IMR-90 (cell line): ENCODE data around the gene FAM20B. TPM values are rescaled to one million over a fixed set of nuclear protein-coding genes. Genes with fewer than 3 reads are reported as not detected.

Experiments used
- ATAC-seq: fragments of 200-7000 bp; cut with Tn5 transposase; 2 replicates; pipeline ENCODE4 v1.9.1; 2020; ENCODE audit warnings: low read depth, mild to moderate bottlenecking, moderate library complexity
- BruUV-seq: library from RNA; stranded (reverse); fragments of 400-500 nt; replicated peaks from 2 replicates; lab custom pipeline; 2021; lab: Mats Ljungman, UMichigan
- CTCF ChIA-PET: fragments of 300-600 bp; formaldehyde crosslinking; extraction: SDS; loops from one replicate; lab custom pipeline; 2021; ENCODE audit warnings: antibody characterized with exemption; lab: Yijun Ruan, JAX
- POLR2A ChIA-PET: fragments of 300-600 bp; sonication (Branson Sonifier 250); formaldehyde crosslinking; loops from one replicate; lab custom pipeline; 2022; ENCODE audit warnings: antibody characterized with exemption; ENCODE audit not compliant: unreplicated experiment; lab: Charles Lee
- DNase-seq: peaks from one replicate; pipeline ENCODE4 v3.0.0; 2013
- H2AFZ ChIP-seq: replicated peaks from 2 replicates; pipeline ENCODE3; 2013; ENCODE audit warnings: low read length, mild to moderate bottlenecking; ENCODE audit not compliant: poor library complexity
- H2AK5ac ChIP-seq: 2 replicates; pipeline ENCODE4 v1.6.1; 2013; ENCODE audit warnings: low read depth, low read length, inconsistent platforms
- H2AK9ac ChIP-seq: replicated peaks from 2 replicates; pipeline ENCODE3; 2013; ENCODE audit warnings: mild to moderate bottlenecking, low read depth, low read length, moderate library complexity; ENCODE audit not compliant: poor library complexity
- H2BK120ac ChIP-seq: 2 replicates; pipeline ENCODE4 v1.6.1; 2013; ENCODE audit warnings: low read depth, low read length, inconsistent platforms
- H2BK15ac ChIP-seq: 3 replicates; pipeline ENCODE4 v1.6.1; 2013; ENCODE audit warnings: low read depth, low read length, inconsistent platforms
- H2BK20ac ChIP-seq: 2 replicates; pipeline ENCODE4 v1.6.1; 2013; ENCODE audit warnings: low read depth, mild to moderate bottlenecking, inconsistent platforms, low read length, moderate library complexity
- H2BK5ac ChIP-seq: 2 replicates; pipeline ENCODE4 v1.6.1; 2013; ENCODE audit warnings: mild to moderate bottlenecking, low read depth, low read length, inconsistent platforms; ENCODE audit not compliant: poor library complexity, severe bottlenecking
- H3K14ac ChIP-seq: replicated peaks from 2 replicates; pipeline ENCODE4 v1.6.1; 2013; ENCODE audit warnings: low read depth, low read length, inconsistent platforms
- H3K18ac ChIP-seq: 2 replicates; pipeline ENCODE4 v1.6.1; 2013; ENCODE audit warnings: low read depth, low read length, control low read depth
- H3K23ac ChIP-seq: 2 replicates; pipeline ENCODE4 v1.6.1; 2013; ENCODE audit warnings: low read depth, low read length, inconsistent platforms
- H3K27ac ChIP-seq: 2 replicates; pipeline ENCODE4 v1.5.1; 2013; ENCODE audit warnings: mild to moderate bottlenecking, control low read depth, low read length; ENCODE audit not compliant: insufficient read depth
- H3K27me3 ChIP-seq: 2 replicates; pipeline ENCODE4 v1.6.1; 2013; ENCODE audit warnings: low read length; ENCODE audit not compliant: control insufficient read depth, insufficient read depth
- H3K36me3 ChIP-seq: 2 replicates; pipeline ENCODE4 v1.6.1; 2013; ENCODE audit warnings: low read length, mixed read lengths; ENCODE audit not compliant: control insufficient read depth, insufficient read depth
- H3K4ac ChIP-seq: 2 replicates; pipeline ENCODE4 v1.6.1; 2013; ENCODE audit warnings: low read depth, low read length, inconsistent platforms
- H3K4me1 ChIP-seq: 2 replicates; pipeline ENCODE4 v1.6.1; 2013; ENCODE audit warnings: low read length, mixed read lengths; ENCODE audit not compliant: control insufficient read depth, insufficient read depth
- H3K4me2 ChIP-seq: 2 replicates; pipeline ENCODE4 v1.6.1; 2013; ENCODE audit warnings: low read depth, mild to moderate bottlenecking, control low read depth, low read length, moderate library complexity
- H3K4me3 ChIP-seq: 2 replicates; pipeline ENCODE4 v1.5.1; 2013; ENCODE audit warnings: low read depth, mild to moderate bottlenecking, control low read depth, low read length, moderate library complexity; ENCODE audit not compliant: insufficient read depth
- H3K56ac ChIP-seq: 2 replicates; pipeline ENCODE4 v1.6.1; 2013; ENCODE audit warnings: low read length, inconsistent platforms; ENCODE audit not compliant: insufficient read depth; ENCODE audit errors: extremely low read depth
- H3K79me1 ChIP-seq, 2 experiments: 2 replicates each; pipeline ENCODE4 v1.6.1; 2013; ENCODE audit warnings: low read length in 2 of 2, inconsistent platforms in 1 of 2, low read depth in 1 of 2
- H3K9ac ChIP-seq: 2 replicates; pipeline ENCODE4 v1.6.1; 2013; ENCODE audit warnings: low read depth, low read length, control low read depth
- H3K9me1 ChIP-seq: 2 replicates; pipeline ENCODE4 v1.6.1; 2013; ENCODE audit warnings: low read length, inconsistent platforms; ENCODE audit not compliant: insufficient read depth
- H3K9me3 ChIP-seq: 2 replicates; pipeline ENCODE4 v1.6.1; 2013; ENCODE audit warnings: low read length; ENCODE audit not compliant: control insufficient read depth, insufficient read depth
- H4K20me1 ChIP-seq: 2 replicates; pipeline ENCODE4 v1.6.1; 2013; ENCODE audit warnings: low read length, inconsistent platforms; ENCODE audit not compliant: insufficient read depth
- H4K5ac ChIP-seq: 2 replicates; pipeline ENCODE4 v1.6.1; 2013; ENCODE audit warnings: mild to moderate bottlenecking, low read depth, low read length, control low read depth
- H4K8ac ChIP-seq, 2 experiments: 2 replicates each; pipeline ENCODE4 v1.6.1; 2013; ENCODE audit warnings: low read depth in 2 of 2, low read length in 2 of 2, control low read depth in 1 of 2, inconsistent platforms in 1 of 2
- H4K91ac ChIP-seq: 2 replicates; pipeline ENCODE4 v1.6.1; 2013; ENCODE audit warnings: low read depth, low read length, inconsistent platforms; ENCODE audit not compliant: insufficient read depth
- FOS ChIP-seq: fragments of 150-350 bp; IDR thresholded peaks from 2 replicates; pipeline ENCODE4 v1.6.1; 2016; ENCODE audit warnings: low read depth, low read length
- NFE2L2 ChIP-seq: fragments of 150-350 bp; IDR thresholded peaks from 2 replicates; pipeline ENCODE4 v1.6.1; 2016; ENCODE audit warnings: low read depth, mild to moderate bottlenecking, low read length
- RCOR1 ChIP-seq: IDR thresholded peaks from 2 replicates; pipeline ENCODE4 v1.6.1; 2012; ENCODE audit warnings: mild to moderate bottlenecking, low read length, improper control_type of control experiment; ENCODE audit not compliant: insufficient replicate concordance
- WGBS, 2 experiments: methylation state at CpG; one replicate each; pipeline versions ENCODE4 v1.1.5 to v1.1.7; 2013; ENCODE audit warnings: missing lambda C conversion rate in 2 of 2; ENCODE audit not compliant: insufficient read length in 1 of 2; ENCODE audit errors: extremely low coverage in 2 of 2; 5-methylcytosine and 5-hydroxymethylcytosine counted together
- dilution Hi-C: fragments of 300-500 bp; cut with HindIII; formaldehyde crosslinking; loops from one replicate; pipeline ENCODE4 v1.14.3; 2018; ENCODE audit warnings: low sequenced_read_pairs; ENCODE audit not compliant: unreplicated experiment
- in situ Hi-C: fragments of 300-500 bp; cut with MboI; formaldehyde crosslinking; loops from 3 replicates; pipeline ENCODE4 v1.14.3; 2019; ENCODE audit warnings: low sequenced_read_pairs, inconsistent platforms, mixed read lengths
- intact Hi-C: fragments of 100-400 bp; cut with micrococcal nuclease; formaldehyde crosslinking; loops from 2 replicates; pipeline ENCODE4 v1.10.0; 2022
- polyA plus RNA-seq, 3 experiments: library from polyadenylated mRNA; depleted of rRNA; stranded (reverse); fragments of >200 nt; gene quantifications; 2 replicates each; pipeline ENCODE4 v1.2.3, GENCODE V29; 2012; ENCODE audit warnings: low replicate concordance in 1 of 3
- total RNA-seq: library from RNA; depleted of rRNA; stranded (reverse); fragments of >200 nt; gene quantifications from 2 replicates; pipeline ENCODE4 v1.2.3, GENCODE V29; 2012

The FAM20B gene
- total and polyA plus RNA-seq, 2 of the 4 experiments (the other 2 are of a cell fraction): 17.1 to 38.4 TPM

- Histone ChIP-seq H3K9me3 (0 out of 2 replicates have a peak, but pooled peaks cover 4% of the 10 kb centered on the region), H3K4me3 (no peak overlapping the region), H4K20me1 (no peaks in the 10 kb centered on the region), H3K18ac (no peak overlapping the region), H2BK120ac (no peak overlapping the region), H2AK5ac (no peak overlapping the region), H4K5ac (no peak overlapping the region), H3K36me3 (no peaks in the 10 kb centered on the region), H3K14ac (no peak overlapping the region), H3K4me2 (no peak overlapping the region), H3K56ac (no peak overlapping the region), H2AK9ac (no peak overlapping the region), H4K91ac (no peak overlapping the region), H3K23ac (no peak overlapping the region), H3K4me1 (no peaks in the 10 kb centered on the region; the same call in 1 of the 2 replicates), H3K79me1 (no peaks in the 10 kb centered on the region), H4K8ac (no peak overlapping the region), H2BK20ac (no peak overlapping the region), H2BK15ac (no peak overlapping the region), H2AFZ (no peak overlapping the region), H2BK5ac (no peak overlapping the region), H3K27ac (no peak overlapping the region), H3K9me1 (no peaks in the 10 kb centered on the region), H3K27me3 (no peaks in the 10 kb centered on the region), H3K4ac (no peak overlapping the region), H3K9ac (no peak overlapping the region)
- TF ChIP-seq NFE2L2: no peak
- no peak for TF ChIP-seq FOS
- no peak for TF ChIP-seq RCOR1
- WGBS, 2 experiments: no CpG with 5 or more reads among the region's 1 CpG
- ChIA-PET POLR2A (no interaction called here), CTCF (interaction anchor here (1.0 kb wide), 1 partner anchor 454 kb away, joined by 4 read pairs; no protein-coding TSS in a partner anchor)
- no TSS peak for BruUV-seq
- intact Hi-C loops: no loop called here
- in situ Hi-C loops: loop anchor here (10.0 kb wide), 1 partner anchor 233 kb away; no protein-coding TSS in a partner anchor
- ATAC-seq (no peak), DNase-seq (no peak)
- dilution Hi-C loops: no loop called here
Observed at GRCh38 chr1:178997428-178997827, 28.3 kb upstream of the FAM20B start.
